Astrocyte (in vitro differentiated cells and primary cell): ENCODE measurements around the gene RAB27B.

Experiments
- CTCF ChIP-seq: IDR thresholded peaks from 2 replicates; pipeline ENCODE4 v1.5.1; 2011; ENCODE audit warnings: low read depth, mild to moderate bottlenecking, inconsistent platforms, low read length, moderate library complexity; ENCODE audit not compliant: insufficient read depth
- EZH2 ChIP-seq: IDR thresholded peaks from 2 replicates; pipeline ENCODE4 v1.6.1; 2012; ENCODE audit warnings: mild to moderate bottlenecking, low read length, inconsistent platforms; ENCODE audit not compliant: insufficient read depth

- no peak for TF ChIP-seq EZH2
- TF ChIP-seq CTCF: no peak
Observed at GRCh38 chr18:54787121-54787520, 41.2 kb upstream of the RAB27B start.
